Measurements from ENCODE around the gene IP6K3.

IP6K3 gene

DNA sequence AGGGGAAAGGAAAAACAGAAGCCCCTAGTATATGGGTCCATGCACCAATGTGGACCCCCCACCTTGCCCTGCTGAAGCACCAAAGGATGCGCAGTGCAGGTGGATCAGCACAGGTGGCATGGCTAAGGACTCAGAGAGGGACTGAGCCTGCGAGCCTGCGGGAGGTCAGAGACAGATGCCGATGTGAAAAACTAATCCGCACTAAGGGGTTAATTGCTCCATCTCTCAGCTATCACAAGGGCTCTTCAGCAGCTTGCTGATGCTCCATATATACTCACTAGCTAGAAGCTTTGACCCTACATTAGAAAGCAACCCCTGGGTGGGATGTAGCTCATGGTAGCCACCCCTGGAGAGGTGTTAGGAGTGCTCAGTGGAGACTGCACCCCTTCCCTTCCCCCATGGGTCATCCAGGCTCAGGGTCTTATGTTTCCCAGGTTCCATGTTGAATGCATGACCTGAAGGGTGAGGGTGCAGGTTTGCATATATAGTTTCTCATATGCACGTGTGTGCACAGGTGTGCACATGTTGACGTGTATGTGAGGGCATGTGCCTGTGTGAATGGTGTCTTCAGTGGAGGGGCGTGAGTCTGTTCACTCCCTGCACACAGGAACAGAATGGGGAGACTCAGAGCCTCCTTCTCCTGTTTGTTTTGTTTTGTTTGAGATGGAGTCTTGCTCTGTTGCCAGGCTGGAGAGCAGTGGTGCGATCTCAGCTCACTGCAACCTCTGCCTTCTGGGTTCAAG lies 13.4 kb upstream of the IP6K3 start:
- DNase-seq (ENCODE audit: low read depth in 3 of 3) = no peak

DNA sequence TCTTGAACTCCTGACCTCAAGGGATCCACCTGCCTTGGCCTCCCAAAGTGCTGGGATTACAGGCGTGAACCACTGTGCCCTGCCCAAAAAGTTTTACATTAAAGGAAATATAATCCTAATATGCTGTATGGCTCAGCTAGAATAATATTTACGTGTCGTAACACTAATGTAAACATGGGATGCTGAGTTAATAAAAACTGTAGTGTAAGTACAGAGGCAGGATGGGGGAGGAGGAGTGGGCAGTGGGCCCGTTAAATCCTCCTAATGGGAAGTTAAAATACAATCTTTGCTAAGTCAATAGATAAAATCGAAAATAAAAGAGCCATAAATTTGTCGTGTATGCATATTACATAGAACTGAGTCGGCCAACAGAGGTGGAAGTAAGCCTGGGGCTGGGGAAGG lies 12.1 kb upstream of the IP6K3 start:
- DNase-seq (ENCODE audit: low read depth in 3 of 3) = no peak

DNA sequence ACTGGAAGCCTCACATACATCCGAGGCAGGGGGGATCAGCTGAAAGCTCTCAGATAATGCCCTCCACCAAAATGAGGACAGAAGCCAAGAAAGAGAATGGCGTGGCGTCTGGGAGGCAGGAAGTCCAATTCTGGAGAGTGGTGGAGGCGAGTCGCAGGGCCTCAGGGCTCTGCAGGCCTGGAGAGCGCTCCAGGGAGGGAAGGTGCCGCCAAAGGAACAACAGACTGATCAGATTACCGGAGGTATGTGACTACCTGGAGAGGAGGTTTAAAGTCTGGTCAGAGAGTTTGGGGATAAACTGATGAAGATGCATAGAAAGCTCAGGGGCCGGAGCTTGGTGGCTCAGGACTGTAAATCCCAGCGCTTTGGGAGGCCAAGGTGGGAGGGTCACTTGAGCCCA lies 11.2 kb upstream of the IP6K3 start:
- DNase-seq (ENCODE audit: low read depth in 3 of 3) = no peak

DNA sequence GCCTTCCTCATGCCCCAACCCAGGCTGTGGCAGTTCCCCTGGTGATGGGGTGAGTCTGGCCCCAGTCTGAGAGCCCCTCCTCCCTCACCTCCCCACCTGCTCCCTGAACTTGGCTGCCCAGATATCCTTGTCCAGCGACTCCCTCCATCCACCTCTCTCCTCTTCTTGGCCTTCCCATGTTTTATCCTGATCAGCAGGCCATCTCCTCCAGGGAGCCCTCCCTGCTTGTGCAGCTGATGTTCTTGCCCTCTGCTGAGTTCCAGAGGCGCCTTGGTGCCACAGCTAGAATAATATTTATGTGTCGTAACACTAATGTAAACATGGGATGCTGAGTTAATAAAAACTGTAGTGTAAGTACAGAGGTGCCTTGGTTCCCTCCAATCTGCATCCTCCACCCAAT lies 10.4 kb upstream of the IP6K3 start:
- no peak for DNase-seq (ENCODE audit: low read depth in 3 of 3)

DNA sequence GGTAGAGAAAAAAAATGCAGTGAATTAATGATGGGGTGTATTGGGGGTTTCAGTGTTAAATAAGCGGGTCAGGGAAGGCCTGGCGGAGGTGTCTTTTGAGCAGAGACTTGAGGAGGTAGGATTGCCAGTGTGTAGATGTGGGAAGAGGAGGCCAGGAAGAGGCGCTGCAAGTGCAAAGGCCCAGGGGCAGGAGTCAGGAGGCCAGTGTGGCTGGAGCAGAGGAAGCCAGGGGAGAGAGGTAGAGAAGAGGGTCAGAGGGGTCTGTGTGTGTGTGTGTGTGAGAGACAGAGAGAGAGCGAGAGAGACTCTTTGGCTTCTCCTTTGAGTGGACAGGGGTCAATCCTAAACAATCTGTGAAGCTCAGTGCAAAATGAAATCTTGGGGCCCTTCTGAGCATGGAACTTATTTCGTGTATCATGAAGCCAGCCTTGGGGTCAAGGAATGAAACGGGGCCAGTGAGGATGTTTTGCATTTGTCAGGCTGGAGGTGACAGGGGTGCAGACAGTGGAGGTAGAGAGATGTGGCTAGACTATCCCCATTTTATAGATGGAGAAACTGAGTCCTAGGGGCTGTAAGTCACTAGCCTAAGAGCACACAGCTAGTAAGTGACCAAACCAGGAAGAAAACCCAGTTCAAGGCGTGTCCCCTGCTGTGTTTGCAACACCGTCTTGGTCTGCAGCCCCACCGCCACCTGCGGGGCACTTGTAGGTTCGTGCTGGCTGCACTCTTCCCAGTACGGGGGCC lies 9.7 kb upstream of the IP6K3 start:
- DNase-seq (ENCODE audit: low read depth in 3 of 3) = no peak

DNA sequence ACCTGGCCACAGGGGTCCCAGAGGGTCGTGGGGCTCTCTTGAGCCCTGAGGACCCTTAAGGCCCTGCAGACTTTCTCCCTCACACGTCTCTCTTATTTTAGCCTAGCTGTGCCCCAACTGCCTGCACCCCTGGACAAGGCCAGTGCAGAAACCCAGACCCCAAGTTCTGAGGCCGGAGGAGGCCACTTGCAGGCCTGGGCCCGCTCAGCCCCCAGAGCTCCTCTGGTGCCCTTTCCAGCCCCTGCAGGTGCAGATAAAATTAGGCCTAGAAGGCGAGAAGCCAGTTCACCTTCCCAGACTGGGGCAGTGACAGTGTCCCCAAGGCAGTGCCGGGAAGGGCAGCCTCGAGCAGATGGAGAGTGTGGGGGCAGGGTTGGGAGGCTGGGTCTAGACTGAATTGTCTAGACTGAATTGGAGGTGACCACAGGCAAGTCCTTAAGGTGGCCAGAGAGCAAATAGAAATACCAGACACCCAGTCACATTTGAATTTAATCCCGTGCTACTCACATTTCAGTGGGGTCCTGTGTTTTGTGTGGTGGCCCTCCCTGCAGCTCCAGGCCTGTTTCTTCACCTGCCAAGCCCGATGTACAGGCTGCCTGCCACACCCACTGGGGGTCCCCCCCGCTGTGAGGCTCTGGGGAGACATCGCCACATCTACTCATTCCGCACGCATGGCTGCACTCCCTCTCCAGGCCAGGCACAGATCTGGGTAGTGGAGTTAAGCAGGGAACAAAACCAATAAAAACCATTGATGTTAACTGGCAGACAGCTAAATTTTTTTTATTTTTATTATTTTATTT lies 8.6 kb upstream of the IP6K3 start:
- no peak for DNase-seq (ENCODE audit: low read depth in 3 of 3)

DNA sequence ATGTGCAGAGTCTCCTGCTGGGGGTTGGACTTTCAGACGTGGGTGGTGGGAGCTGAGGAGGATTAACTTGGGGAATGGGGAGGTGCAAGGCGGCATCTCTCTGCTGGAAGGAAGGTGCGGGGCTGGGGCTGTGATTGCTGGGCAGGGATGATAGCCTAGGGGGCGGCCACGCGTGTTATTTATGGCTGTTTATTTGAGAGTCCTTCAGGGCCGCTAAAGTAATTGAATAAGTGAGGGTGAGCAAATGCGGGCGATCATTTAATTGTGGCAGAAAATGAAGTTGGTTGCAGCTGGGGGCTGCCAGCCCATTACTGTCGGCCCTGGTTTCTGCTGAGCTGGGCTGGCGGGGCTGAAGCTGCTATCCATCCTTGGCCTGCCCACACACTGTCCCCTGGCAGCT lies 7.5 kb upstream of the IP6K3 start:
- DNase-seq (ENCODE audit: low read depth in 3 of 3) = no peak

DNA sequence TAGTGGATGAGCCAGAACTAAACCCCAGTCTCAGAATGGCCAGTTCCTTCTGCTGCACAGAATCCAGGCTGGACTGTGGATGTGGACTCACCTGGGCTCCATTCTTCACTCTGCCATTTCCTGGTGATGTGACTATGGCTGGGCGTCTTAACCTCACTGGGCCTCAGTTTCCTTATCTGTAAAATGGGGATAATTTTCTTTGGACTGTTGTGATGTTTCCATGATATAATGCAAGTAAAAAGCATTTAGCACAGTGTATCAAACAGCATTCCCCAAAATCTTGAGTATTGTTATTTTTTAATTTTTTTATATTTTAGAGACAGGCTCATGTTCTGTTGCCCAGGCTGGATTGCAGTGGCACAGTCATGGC lies 5.9 kb upstream of the IP6K3 start:
- DNase-seq (ENCODE audit: low read depth in 3 of 3) = no peak

DNA sequence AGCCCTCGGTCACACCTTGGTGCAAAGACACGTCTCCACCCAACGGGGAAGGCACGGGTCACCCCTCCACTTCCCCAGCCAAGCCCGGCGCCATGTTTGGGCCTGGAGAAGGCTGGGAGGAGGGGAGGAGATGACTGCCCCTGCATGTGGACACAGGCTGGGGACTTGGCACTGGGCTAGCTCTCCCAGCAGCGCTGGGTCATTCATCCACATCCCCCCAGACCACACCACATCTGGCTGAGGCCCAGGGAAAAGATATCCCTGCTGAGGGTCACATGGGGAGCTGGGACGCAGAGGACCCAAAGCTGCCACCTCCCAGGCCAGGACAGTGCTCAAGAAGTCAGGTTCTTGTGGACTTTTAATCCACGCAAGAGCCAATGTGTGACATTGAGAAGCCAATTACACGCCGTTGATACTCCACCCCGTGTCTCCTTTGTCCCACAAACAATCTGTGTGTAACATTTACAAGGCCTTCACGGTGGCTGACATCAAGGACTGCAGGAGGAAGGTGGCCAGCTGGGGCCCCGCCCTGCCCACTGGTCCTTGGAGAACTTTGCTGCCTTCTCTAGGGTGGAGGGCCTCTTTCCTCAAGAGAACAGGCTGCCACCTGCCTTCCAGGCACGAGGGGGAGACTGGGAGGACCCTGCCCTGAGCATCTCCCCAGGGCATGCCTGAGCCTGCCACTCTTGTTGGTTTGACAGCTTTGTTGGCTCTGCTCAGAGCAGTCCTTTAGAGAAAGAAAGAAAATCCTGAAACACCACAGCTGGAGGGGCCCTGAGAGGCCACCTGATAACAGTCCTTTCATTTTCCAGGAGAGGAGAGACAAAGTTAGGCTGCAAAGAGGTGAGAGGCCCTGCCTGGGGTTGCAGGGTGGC lies 5.3 kb upstream of the IP6K3 start:
- DNase-seq (ENCODE audit: low read depth in 3 of 3) = no peak

DNA sequence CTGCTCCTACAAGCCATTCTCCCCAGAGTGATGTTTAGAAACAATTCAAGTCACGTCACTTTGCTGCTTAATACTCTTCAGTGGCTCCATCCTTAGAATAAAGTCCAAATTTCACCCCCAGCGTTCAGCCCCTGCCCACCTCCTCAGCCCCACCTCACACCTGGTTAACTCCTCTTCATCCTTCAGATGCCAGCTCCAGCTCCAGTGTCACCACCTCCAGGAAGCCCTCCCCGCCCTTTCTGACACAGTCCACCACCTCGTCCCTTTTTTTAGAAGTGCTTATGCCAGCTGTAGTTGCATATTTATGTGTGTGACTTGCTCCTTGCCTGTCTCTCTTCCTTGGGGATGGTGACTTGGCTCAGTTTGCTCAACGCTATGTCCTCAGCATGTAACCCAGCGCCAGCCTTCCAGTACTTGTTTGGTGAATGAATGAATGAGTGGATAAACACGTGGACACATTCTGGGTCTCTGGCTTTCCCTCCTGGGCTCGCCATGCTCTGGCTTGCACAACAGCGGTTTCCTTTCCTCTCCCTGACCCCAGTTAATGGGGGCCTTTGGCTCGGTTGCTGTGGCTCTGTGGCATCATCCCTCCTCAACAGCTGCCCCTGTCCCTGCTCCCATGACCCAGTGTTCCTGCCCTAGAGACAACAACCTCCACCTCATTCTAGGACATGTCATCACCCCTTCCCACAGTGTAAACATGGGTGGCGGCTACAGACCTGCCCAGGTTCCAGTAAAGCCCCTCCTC lies 3.7 kb upstream of the IP6K3 start:
- DNase-seq (ENCODE audit: low read depth in 3 of 3) = no peak

DNA sequence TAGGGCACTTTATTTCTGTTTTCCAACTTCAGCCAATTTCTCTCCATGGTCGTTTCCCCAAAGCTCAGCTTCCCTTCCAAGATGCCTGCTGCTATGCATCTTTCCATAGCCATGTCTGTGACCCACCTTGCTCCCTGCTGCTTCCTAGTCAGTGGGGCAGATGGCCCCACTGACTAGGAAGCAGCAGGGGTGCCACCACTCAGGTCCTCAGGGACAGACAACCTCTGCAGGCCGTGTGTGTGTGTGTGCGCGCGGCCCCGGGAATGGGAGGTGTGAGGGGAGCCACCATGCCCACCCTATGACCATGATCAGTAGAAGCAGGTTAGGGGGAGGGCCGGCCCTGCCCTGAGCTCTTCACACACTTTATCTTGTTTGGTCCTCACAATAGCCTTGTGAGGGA lies 2.7 kb upstream of the IP6K3 start:
- no peak for DNase-seq (ENCODE audit: low read depth in 3 of 3)

DNA sequence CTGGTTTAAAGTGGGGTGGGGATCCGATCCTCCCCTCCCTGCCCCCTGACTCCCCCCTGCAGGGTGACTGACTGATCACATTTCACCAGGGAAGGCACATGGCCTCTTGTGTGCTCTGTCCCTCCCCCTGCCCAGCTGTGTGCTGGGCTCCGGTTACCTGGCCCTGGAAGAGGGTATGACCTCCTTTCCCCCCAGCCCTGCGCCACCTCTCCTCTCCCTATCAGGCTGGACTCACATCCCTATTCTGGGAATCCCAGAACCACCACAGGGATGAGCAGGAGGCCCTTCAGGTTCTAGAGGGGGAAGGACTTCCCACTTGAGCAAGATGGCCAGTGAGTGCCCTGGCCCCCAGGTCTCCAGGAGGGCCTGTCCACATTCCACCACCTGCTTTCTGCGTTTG lies 2.1 kb upstream of the IP6K3 start:
- no peak for DNase-seq (ENCODE audit: low read depth in 3 of 3)

DNA sequence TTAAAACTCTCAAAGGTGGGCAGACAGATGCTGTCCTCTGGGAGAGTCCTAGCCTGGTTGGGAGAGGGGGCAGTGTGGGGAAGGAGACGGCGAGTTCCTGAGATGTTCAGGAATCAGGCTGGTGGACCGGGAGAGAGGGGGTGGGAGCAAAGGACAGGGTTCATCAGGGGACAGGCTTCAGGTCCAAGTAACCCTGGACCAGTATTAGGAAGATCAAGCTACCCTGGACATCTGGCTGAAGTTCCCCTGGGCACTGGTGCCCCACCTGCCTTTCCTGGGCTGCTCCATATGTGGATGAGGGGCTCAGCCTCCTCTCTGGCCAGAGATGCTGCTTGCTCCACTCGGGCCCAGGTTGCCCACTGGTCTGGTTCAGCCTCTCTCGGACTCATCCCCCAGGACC lies 1.1 kb upstream of the IP6K3 start:
- DNase-seq (ENCODE audit: low read depth in 3 of 3) = no peak

DNA sequence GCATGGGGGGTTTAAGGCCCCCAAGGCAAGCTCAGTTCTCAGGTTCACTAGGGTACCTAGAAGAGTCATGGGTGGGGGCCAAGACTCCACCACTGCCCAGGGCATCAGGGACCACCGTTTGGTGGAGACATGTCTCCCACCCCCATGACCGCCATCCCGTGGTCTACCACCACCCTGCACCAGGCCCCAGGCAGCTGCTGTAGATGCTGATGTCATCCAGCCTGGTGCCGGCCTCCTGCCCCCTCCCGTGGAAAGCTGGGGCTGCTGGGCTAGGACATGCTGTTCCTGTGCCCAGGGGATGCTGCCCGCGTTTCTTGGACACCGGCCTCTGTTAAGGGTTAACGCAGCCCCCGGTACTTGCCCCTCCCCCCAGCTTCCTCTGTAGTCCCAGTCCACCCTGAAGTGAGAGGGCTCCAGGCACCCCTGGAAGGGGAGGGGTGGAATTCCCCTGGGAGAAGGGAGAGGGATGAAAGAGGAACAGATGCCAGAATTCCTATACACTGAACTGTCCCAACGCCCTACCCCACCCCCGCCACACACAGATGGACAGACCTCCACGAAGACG lies 587 bp downstream of the IP6K3 start:
- no peak for DNase-seq (ENCODE audit: low read depth in 3 of 3)

DNA sequence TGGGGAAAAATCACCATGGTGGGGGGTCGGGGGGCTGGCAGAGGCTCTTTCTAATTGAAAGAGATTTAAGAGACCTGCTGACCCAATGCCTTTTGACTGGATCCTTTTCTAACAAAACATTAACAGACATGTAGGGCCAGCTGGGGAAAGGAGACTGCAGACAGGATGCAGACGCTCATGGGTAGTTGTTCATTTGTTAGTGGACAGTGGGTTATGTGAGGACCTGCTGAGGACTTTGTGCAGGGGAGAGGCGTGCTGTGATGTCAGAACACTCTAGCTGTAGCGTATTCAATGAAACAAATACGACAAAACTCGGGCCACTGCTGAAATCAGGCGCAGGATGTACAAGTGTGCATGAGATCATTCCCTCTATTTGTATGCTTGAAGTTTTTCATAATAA lies 1.2 kb downstream of the IP6K3 start:
- no peak for DNase-seq (ENCODE audit: low read depth in 3 of 3)

DNA sequence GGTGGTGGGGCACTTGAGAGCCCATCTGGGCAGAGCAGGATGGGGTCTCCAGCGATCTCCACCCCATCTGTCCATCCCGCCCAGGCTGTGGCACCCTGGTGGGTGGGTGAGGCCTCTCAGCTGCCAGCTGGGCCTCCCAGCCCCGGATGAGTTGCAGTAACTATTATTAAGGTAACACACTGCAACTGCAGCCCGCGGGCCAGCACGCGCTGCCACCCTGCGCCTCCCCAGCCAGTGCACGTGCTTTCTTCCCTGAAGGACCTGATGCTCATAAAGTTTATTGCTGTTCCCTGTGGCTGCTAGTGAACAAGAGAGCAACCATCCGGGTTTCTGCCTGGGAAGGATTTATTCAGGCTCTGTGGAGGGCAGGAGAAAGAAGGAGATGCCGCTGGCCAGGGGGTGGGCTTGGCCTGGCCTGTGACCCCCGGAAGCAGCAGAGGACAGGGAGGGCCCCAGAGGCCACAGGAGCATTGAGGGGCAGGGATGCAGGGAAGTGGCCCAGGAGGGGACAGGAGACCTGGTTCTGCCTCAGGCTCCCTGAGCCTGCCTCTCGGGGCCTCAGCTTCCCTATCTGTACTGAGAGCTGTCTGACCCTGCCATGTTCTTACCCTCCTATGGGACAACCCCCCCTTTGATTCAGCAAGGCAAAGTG lies 1.7 kb downstream of the IP6K3 start:
- no peak for DNase-seq (ENCODE audit: low read depth in 3 of 3)

DNA sequence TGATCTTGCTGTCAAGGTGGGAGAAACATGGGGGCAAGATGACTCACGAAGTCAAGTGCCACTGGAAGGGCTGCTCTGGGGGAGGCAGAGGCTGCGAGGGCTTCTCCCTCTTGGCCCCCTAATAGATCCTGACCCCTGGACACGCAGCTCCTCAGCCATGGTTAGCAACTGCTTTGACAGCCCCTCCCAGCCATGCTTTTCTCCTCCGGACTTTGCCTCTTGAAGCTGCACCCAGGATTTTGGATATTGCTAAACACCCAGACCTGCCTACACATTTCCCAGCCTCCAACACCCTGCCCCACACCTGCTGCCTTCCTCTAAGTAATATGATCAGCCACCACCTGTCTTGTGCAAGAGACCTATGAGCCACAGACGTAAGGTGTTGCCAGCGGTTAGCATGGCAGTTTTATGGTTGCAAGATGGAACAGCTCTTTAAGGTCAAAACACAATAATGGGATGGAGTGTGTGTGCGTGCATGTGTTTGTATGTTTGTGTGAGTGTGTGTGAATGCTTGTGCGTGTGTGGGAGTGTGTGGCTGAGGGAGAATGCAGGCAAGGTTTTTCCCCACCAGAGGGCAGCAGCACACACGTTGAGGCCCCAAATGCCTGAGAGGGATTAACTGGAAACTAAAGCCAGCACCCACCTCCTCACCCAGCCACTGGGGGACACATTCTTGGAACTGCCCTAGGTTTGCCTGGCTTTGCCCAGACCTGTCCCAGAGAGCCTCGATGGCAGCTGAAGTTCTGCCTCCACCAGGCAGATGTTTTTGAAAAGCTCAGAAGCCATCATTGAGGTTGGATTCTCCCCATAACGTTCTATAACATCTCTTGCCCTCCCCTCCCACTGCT lies 2.5 kb downstream of the IP6K3 start:
- DNase-seq (ENCODE audit: low read depth in 3 of 3) = peak; percentile 47 to 63 (median 62)

DNA sequence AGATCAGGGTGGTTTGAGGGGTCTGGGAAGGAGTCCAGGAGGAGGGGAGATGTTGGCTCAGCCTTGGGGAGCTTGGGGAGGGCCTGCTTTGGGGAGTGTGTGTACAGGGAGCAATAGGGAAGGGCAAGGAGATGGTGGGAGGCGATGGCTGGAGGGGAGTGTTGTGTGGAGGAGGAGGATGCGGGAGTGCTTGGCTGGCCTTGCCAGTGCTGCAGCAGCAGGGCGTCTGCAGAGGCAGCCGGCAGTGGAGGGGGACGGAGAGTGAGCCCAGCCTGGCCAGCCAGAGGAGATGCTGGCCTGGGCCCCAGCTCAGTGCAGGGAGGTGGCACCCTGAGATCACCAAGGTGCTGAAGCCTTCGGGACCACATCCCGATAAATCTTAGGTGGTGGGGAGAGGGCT lies 3.9 kb downstream of the IP6K3 start:
- no peak for DNase-seq (ENCODE audit: low read depth in 3 of 3)

DNA sequence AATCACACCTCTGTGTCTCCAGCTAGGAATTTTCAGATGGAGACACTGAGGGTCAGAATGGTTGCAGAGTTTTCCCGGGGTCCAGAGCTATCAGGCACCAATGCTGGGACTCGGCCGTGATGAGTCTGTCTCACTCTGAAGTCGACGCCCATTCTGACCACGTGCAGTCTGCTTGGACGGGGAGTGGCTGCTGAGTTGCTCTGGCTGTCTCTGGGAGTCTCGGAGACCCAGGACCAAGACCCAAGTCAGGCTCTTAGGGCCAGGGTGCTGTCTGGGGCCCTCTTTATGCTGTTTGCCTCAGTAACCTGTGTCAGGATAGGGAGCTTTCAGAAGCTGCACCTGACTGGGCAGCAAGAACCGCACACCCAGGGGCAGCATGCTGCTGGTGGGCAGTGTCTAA lies 4.6 kb downstream of the IP6K3 start:
- no peak for DNase-seq (ENCODE audit: low read depth in 3 of 3)

All from stimulated activated CD4-positive, alpha-beta T cell treated with anti-CD3 and anti-CD28 coated beads, TNF-alpha, amount 100 ng/mL, for 4 hours (primary cell).